Glomerular visceral epithelial cell (primary cell): ENCODE results near the gene NHLRC3.
"Not testable (repeated sequence)": the region's sequence is repeated elsewhere in the genome, so short reads cannot be mapped to it uniquely, and the experiment has no call there.

Experiments used
- DNase-seq: peaks from one replicate; pipeline ENCODE4 v3.0.0-alpha.2; 2016; ENCODE audit errors: extremely low spot score

Gene NHLRC3

GRCh38 chr13:39037880-39038568 lies at the start of gene NHLRC3, which contains the start of gene PROSER1:
TSS of gene NHLRC3 (plus strand) at chr13:39038456. CDS start at chr13:39038640, 184 bp downstream.
TSS of gene PROSER1 (minus strand) at chr13:39038089. CDS start at chr13:39037242, 847 bp downstream.
- DNase-seq: peak; percentile 90

GRCh38 chr13:38990693-38991092 lies 47.6 kb upstream of the NHLRC3 start, which contains the start of gene STOML3:
TSS of gene STOML3 (minus strand) at chr13:38990831. CDS start at chr13:38990721, 110 bp downstream.
- no peak for DNase-seq

- no peak for DNase-seq
Measured at GRCh38 chr13:38993381-38993780, 44.9 kb upstream of the NHLRC3 start.

GRCh38 chr13:38998739-38999138 lies 39.5 kb upstream of the NHLRC3 start:
- no peak for DNase-seq

GRCh38 chr13:39006371-39007111 lies 31.7 kb upstream of the NHLRC3 start:
- DNase-seq: not testable (repeated sequence)

GRCh38 chr13:39012608-39013007 lies 25.6 kb upstream of the NHLRC3 start:
- DNase-seq: no peak

GRCh38 chr13:39013462-39013861 lies 24.8 kb upstream of the NHLRC3 start:
- no peak for DNase-seq

GRCh38 chr13:39016087-39016486 lies 22.2 kb upstream of the NHLRC3 start:
- DNase-seq: no peak

- peak; percentile 31 for DNase-seq
Measured at GRCh38 chr13:39016787-39017186, 21.5 kb upstream of the NHLRC3 start.

GRCh38 chr13:39020853-39021462 lies 17.3 kb upstream of the NHLRC3 start:
- no peak for DNase-seq

- DNase-seq: no peak
Measured at GRCh38 chr13:39023316-39023715, 14.9 kb upstream of the NHLRC3 start.

- DNase-seq: no peak
Measured at GRCh38 chr13:39023761-39024160, 14.5 kb upstream of the NHLRC3 start.

- no peak for DNase-seq
Measured at GRCh38 chr13:39025433-39025839, 12.8 kb upstream of the NHLRC3 start.

- no peak for DNase-seq
Measured at GRCh38 chr13:39032150-39032549, 6.1 kb upstream of the NHLRC3 start.

- DNase-seq: no peak
Measured at GRCh38 chr13:39034085-39034484, 4.2 kb upstream of the NHLRC3 start.

GRCh38 chr13:39035204-39035603 lies 3.1 kb upstream of the NHLRC3 start:
- DNase-seq: no peak

- no peak for DNase-seq
Measured at GRCh38 chr13:39035799-39036198, 2.5 kb upstream of the NHLRC3 start.

- peak; percentile 15 for DNase-seq
Measured at GRCh38 chr13:39036212-39036611, 2.0 kb upstream of the NHLRC3 start.

- DNase-seq: no peak
Measured at GRCh38 chr13:39037410-39037879, 811 bp upstream of the NHLRC3 start.

GRCh38 chr13:39038569-39039030 lies 344 bp downstream of the NHLRC3 start:
- DNase-seq: peak; percentile 13

- DNase-seq: no peak
Measured at GRCh38 chr13:39039041-39039440, 785 bp downstream of the NHLRC3 start.

- DNase-seq: no peak
Measured at GRCh38 chr13:39040206-39040605, 1.9 kb downstream of the NHLRC3 start.
